IMR-90 (cell line): ENCODE measurements around the gene SPATS2L. TPM values are rescaled to one million over a fixed set of nuclear protein-coding genes. Genes with fewer than 3 reads are reported as not detected.

Experiments
- ATAC-seq: fragments of 200-7000 bp; cut with Tn5 transposase; 2 replicates; pipeline ENCODE4 v1.9.1; 2020; ENCODE audit warnings: low read depth, mild to moderate bottlenecking, moderate library complexity
- BruUV-seq: library from RNA; stranded (reverse); fragments of 400-500 nt; replicated peaks from 2 replicates; lab custom pipeline; 2021; lab: Mats Ljungman, UMichigan
- CTCF ChIA-PET: fragments of 300-600 bp; formaldehyde crosslinking; extraction: SDS; loops from one replicate; lab custom pipeline; 2021; ENCODE audit warnings: antibody characterized with exemption; lab: Yijun Ruan, JAX
- POLR2A ChIA-PET: fragments of 300-600 bp; sonication (Branson Sonifier 250); formaldehyde crosslinking; loops from one replicate; lab custom pipeline; 2022; ENCODE audit warnings: antibody characterized with exemption; ENCODE audit not compliant: unreplicated experiment; lab: Charles Lee
- DNase-seq: peaks from one replicate; pipeline ENCODE4 v3.0.0; 2013
- H2AFZ ChIP-seq: replicated peaks from 2 replicates; pipeline ENCODE3; 2013; ENCODE audit warnings: low read length, mild to moderate bottlenecking; ENCODE audit not compliant: poor library complexity
- H2AK5ac ChIP-seq: 2 replicates; pipeline ENCODE4 v1.6.1; 2013; ENCODE audit warnings: low read depth, low read length, inconsistent platforms
- H2AK9ac ChIP-seq: replicated peaks from 2 replicates; pipeline ENCODE3; 2013; ENCODE audit warnings: mild to moderate bottlenecking, low read depth, low read length, moderate library complexity; ENCODE audit not compliant: poor library complexity
- H2BK120ac ChIP-seq: 2 replicates; pipeline ENCODE4 v1.6.1; 2013; ENCODE audit warnings: low read depth, low read length, inconsistent platforms
- H2BK15ac ChIP-seq: 3 replicates; pipeline ENCODE4 v1.6.1; 2013; ENCODE audit warnings: low read depth, low read length, inconsistent platforms
- H2BK20ac ChIP-seq: 2 replicates; pipeline ENCODE4 v1.6.1; 2013; ENCODE audit warnings: low read depth, mild to moderate bottlenecking, inconsistent platforms, low read length, moderate library complexity
- H2BK5ac ChIP-seq: 2 replicates; pipeline ENCODE4 v1.6.1; 2013; ENCODE audit warnings: mild to moderate bottlenecking, low read depth, low read length, inconsistent platforms; ENCODE audit not compliant: poor library complexity, severe bottlenecking
- H3K14ac ChIP-seq: replicated peaks from 2 replicates; pipeline ENCODE4 v1.6.1; 2013; ENCODE audit warnings: low read depth, low read length, inconsistent platforms
- H3K18ac ChIP-seq: 2 replicates; pipeline ENCODE4 v1.6.1; 2013; ENCODE audit warnings: low read depth, low read length, control low read depth
- H3K23ac ChIP-seq: 2 replicates; pipeline ENCODE4 v1.6.1; 2013; ENCODE audit warnings: low read depth, low read length, inconsistent platforms
- H3K27ac ChIP-seq: 2 replicates; pipeline ENCODE4 v1.5.1; 2013; ENCODE audit warnings: mild to moderate bottlenecking, control low read depth, low read length; ENCODE audit not compliant: insufficient read depth
- H3K27me3 ChIP-seq: 2 replicates; pipeline ENCODE4 v1.6.1; 2013; ENCODE audit warnings: low read length; ENCODE audit not compliant: control insufficient read depth, insufficient read depth
- H3K36me3 ChIP-seq: 2 replicates; pipeline ENCODE4 v1.6.1; 2013; ENCODE audit warnings: low read length, mixed read lengths; ENCODE audit not compliant: control insufficient read depth, insufficient read depth
- H3K4ac ChIP-seq: 2 replicates; pipeline ENCODE4 v1.6.1; 2013; ENCODE audit warnings: low read depth, low read length, inconsistent platforms
- H3K4me1 ChIP-seq: 2 replicates; pipeline ENCODE4 v1.6.1; 2013; ENCODE audit warnings: low read length, mixed read lengths; ENCODE audit not compliant: control insufficient read depth, insufficient read depth
- H3K4me2 ChIP-seq: 2 replicates; pipeline ENCODE4 v1.6.1; 2013; ENCODE audit warnings: low read depth, mild to moderate bottlenecking, control low read depth, low read length, moderate library complexity
- H3K4me3 ChIP-seq: 2 replicates; pipeline ENCODE4 v1.5.1; 2013; ENCODE audit warnings: low read depth, mild to moderate bottlenecking, control low read depth, low read length, moderate library complexity; ENCODE audit not compliant: insufficient read depth
- H3K56ac ChIP-seq: 2 replicates; pipeline ENCODE4 v1.6.1; 2013; ENCODE audit warnings: low read length, inconsistent platforms; ENCODE audit not compliant: insufficient read depth; ENCODE audit errors: extremely low read depth
- H3K79me1 ChIP-seq, 2 experiments: 2 replicates each; pipeline ENCODE4 v1.6.1; 2013; ENCODE audit warnings: low read length in 2 of 2, inconsistent platforms in 1 of 2, low read depth in 1 of 2
- H3K9ac ChIP-seq: 2 replicates; pipeline ENCODE4 v1.6.1; 2013; ENCODE audit warnings: low read depth, low read length, control low read depth
- H3K9me1 ChIP-seq: 2 replicates; pipeline ENCODE4 v1.6.1; 2013; ENCODE audit warnings: low read length, inconsistent platforms; ENCODE audit not compliant: insufficient read depth
- H3K9me3 ChIP-seq: 2 replicates; pipeline ENCODE4 v1.6.1; 2013; ENCODE audit warnings: low read length; ENCODE audit not compliant: control insufficient read depth, insufficient read depth
- H4K20me1 ChIP-seq: 2 replicates; pipeline ENCODE4 v1.6.1; 2013; ENCODE audit warnings: low read length, inconsistent platforms; ENCODE audit not compliant: insufficient read depth
- H4K5ac ChIP-seq: 2 replicates; pipeline ENCODE4 v1.6.1; 2013; ENCODE audit warnings: mild to moderate bottlenecking, low read depth, low read length, control low read depth
- H4K8ac ChIP-seq, 2 experiments: 2 replicates each; pipeline ENCODE4 v1.6.1; 2013; ENCODE audit warnings: low read depth in 2 of 2, low read length in 2 of 2, control low read depth in 1 of 2, inconsistent platforms in 1 of 2
- H4K91ac ChIP-seq: 2 replicates; pipeline ENCODE4 v1.6.1; 2013; ENCODE audit warnings: low read depth, low read length, inconsistent platforms; ENCODE audit not compliant: insufficient read depth
- BHLHE40 ChIP-seq: fragments of 150-350 bp; IDR thresholded peaks from 2 replicates; pipeline ENCODE4 v1.6.1; 2016; ENCODE audit warnings: mild to moderate bottlenecking, low read depth, low read length
- CEBPB ChIP-seq: IDR thresholded peaks from 2 replicates; pipeline ENCODE4 v1.6.1; 2012; ENCODE audit warnings: low read depth, low read length, improper control_type of control experiment
- CHD1 ChIP-seq: IDR thresholded peaks from 2 replicates; pipeline ENCODE4 v1.6.1; 2012; ENCODE audit warnings: low read depth, low read length, improper control_type of control experiment
- CTCF ChIP-seq: conservative IDR thresholded peaks from 2 replicates; pipeline ENCODE4 v1.5.1; 2012; ENCODE audit warnings: mild to moderate bottlenecking, low read depth, low read length, improper control_type of control experiment
- ELK1 ChIP-seq: fragments of 150-350 bp; IDR thresholded peaks from 2 replicates; pipeline ENCODE4 v1.6.1; 2016; ENCODE audit warnings: low read depth, mild to moderate bottlenecking, low read length, moderate library complexity, borderline replicate concordance
- FOS ChIP-seq: fragments of 150-350 bp; IDR thresholded peaks from 2 replicates; pipeline ENCODE4 v1.6.1; 2016; ENCODE audit warnings: low read depth, low read length
- MAFK ChIP-seq: IDR thresholded peaks from 2 replicates; pipeline ENCODE4 v1.6.1; 2012; ENCODE audit warnings: low read depth, low read length, improper control_type of control experiment
- MAZ ChIP-seq: IDR thresholded peaks from 2 replicates; pipeline ENCODE4 v1.6.1; 2012; ENCODE audit warnings: low read depth, mild to moderate bottlenecking, low read length, improper control_type of control experiment, moderate library complexity, borderline replicate concordance
- MXI1 ChIP-seq: IDR thresholded peaks from 2 replicates; pipeline ENCODE4 v1.6.1; 2012; ENCODE audit warnings: low read depth, mild to moderate bottlenecking, low read length, moderate library complexity, borderline replicate concordance
- NFE2L2 ChIP-seq: fragments of 150-350 bp; IDR thresholded peaks from 2 replicates; pipeline ENCODE4 v1.6.1; 2016; ENCODE audit warnings: low read depth, mild to moderate bottlenecking, low read length
- POLR2A ChIP-seq: IDR thresholded peaks from 2 replicates; pipeline ENCODE4 v1.6.1; 2012; ENCODE audit warnings: mild to moderate bottlenecking, low read depth, low read length
- RAD21 ChIP-seq: IDR thresholded peaks from 2 replicates; pipeline ENCODE4 v1.6.1; 2012; ENCODE audit warnings: low read length, improper control_type of control experiment
- RCOR1 ChIP-seq: IDR thresholded peaks from 2 replicates; pipeline ENCODE4 v1.6.1; 2012; ENCODE audit warnings: mild to moderate bottlenecking, low read length, improper control_type of control experiment; ENCODE audit not compliant: insufficient replicate concordance
- RFX5 ChIP-seq: IDR thresholded peaks from 2 replicates; pipeline ENCODE4 v1.8.0; 2012; ENCODE audit warnings: low read depth, mild to moderate bottlenecking, low read length, moderate library complexity
- SMC3 ChIP-seq: fragments of 150-350 bp; IDR thresholded peaks from 2 replicates; pipeline ENCODE4 v1.6.1; 2016; ENCODE audit warnings: low read depth, mild to moderate bottlenecking, antibody characterized with exemption, low read length, moderate library complexity
- WGBS, 2 experiments: methylation state at CpG; one replicate each; pipeline versions ENCODE4 v1.1.5 to v1.1.7; 2013; ENCODE audit warnings: missing lambda C conversion rate in 2 of 2; ENCODE audit not compliant: insufficient read length in 1 of 2; ENCODE audit errors: extremely low coverage in 2 of 2; 5-methylcytosine and 5-hydroxymethylcytosine counted together
- dilution Hi-C: fragments of 300-500 bp; cut with HindIII; formaldehyde crosslinking; loops from one replicate; pipeline ENCODE4 v1.14.3; 2018; ENCODE audit warnings: low sequenced_read_pairs; ENCODE audit not compliant: unreplicated experiment
- in situ Hi-C: fragments of 300-500 bp; cut with MboI; formaldehyde crosslinking; loops from 3 replicates; pipeline ENCODE4 v1.14.3; 2019; ENCODE audit warnings: low sequenced_read_pairs, inconsistent platforms, mixed read lengths
- intact Hi-C: fragments of 100-400 bp; cut with micrococcal nuclease; formaldehyde crosslinking; loops from 2 replicates; pipeline ENCODE4 v1.10.0; 2022
- polyA plus RNA-seq, 3 experiments: library from polyadenylated mRNA; depleted of rRNA; stranded (reverse); fragments of >200 nt; gene quantifications; 2 replicates each; pipeline ENCODE4 v1.2.3, GENCODE V29; 2012; ENCODE audit warnings: low replicate concordance in 1 of 3
- total RNA-seq: library from RNA; depleted of rRNA; stranded (reverse); fragments of >200 nt; gene quantifications from 2 replicates; pipeline ENCODE4 v1.2.3, GENCODE V29; 2012
- TF ChIP-seq, protein P1 (sequence below): fragments of 150-350 bp; IDR thresholded peaks from 2 replicates; pipeline ENCODE4 v1.6.1; 2017; ENCODE audit warnings: mild to moderate bottlenecking, antibody characterized with exemption, low read length, low read depth

The SPATS2L gene
- total and polyA plus RNA-seq, 2 of the 4 experiments (the other 2 are of a cell fraction) = 118 to 155 TPM

- 83% methylated on average over 1 of the region's 3 CpGs; no CpG with 5 or more reads in 1 of the 2 experiments for WGBS, 2 experiments
- Histone ChIP-seq H4K20me1 (peaks cover 39% of the 10 kb centered on the region), H3K23ac (no peak overlapping the region), H3K56ac (no peak overlapping the region), H4K8ac (no peak overlapping the region), H3K18ac (no peak overlapping the region), H2AK9ac (no peak overlapping the region), H3K27ac (no peak overlapping the region), H4K5ac (no peak overlapping the region), H3K79me1 (peaks cover 33 to 50% of the 10 kb centered on the region in 2 experiments), H3K4me3 (no peak overlapping the region), H2BK20ac (no peak overlapping the region), H3K4ac (no peak overlapping the region), H3K4me1 (peaks cover 4% of the 10 kb centered on the region; the same call in 1 of the 2 replicates), H3K36me3 (peaks cover 23% of the 10 kb centered on the region), H2BK5ac (no peak overlapping the region), H2AK5ac (no peak overlapping the region), H4K91ac (no peak overlapping the region), H3K27me3 (no peaks in the 10 kb centered on the region), H3K9ac (no peak overlapping the region), H3K14ac (no peak overlapping the region; the same call in 1 of the 2 replicates), H2AFZ (no peak overlapping the region), H3K4me2 (no peak overlapping the region), H2BK120ac (no peak overlapping the region), H3K9me3 (no peaks in the 10 kb centered on the region), H3K9me1 (peaks cover 12% of the 10 kb centered on the region), H2BK15ac (no peak overlapping the region)
- POLR2A ChIA-PET = no interaction called here
- dilution Hi-C loops = no loop called here
- no TSS peak for BruUV-seq
- DNase-seq = no peak
- in situ Hi-C loops = no loop called here
- TF ChIP-seq CHD1 (no peak), SMC3 (no peak), RCOR1 (no peak), NFE2L2 (no peak), CTCF (no peak), CEBPB (no peak), POLR2A (no peak), ELK1 (no peak), RAD21 (no peak), MAFK (no peak), BHLHE40 (no peak), RFX5 (no peak), FOS (no peak), MAZ (no peak), MXI1 (no peak)
- TF ChIP-seq, protein P1, sequence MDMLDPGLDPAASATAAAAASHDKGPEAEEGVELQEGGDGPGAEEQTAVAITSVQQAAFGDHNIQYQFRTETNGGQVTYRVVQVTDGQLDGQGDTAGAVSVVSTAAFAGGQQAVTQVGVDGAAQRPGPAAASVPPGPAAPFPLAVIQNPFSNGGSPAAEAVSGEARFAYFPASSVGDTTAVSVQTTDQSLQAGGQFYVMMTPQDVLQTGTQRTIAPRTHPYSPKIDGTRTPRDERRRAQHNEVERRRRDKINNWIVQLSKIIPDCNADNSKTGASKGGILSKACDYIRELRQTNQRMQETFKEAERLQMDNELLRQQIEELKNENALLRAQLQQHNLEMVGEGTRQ = no peak
- intact Hi-C loops = no loop called here
- no peak for ATAC-seq
- CTCF ChIA-PET = interaction anchor here (0.5 kb wide), 1 partner anchor 457 kb away, joined by 3 read pairs; no protein-coding TSS in a partner anchor
These were observed 23.3 kb downstream of the SPATS2L start for GRCh38 chr2:200329798-200330197.
